Hepatocyte (in vitro differentiated cells): ENCODE measurements around the gene SLTM.

Experiments used
- CTCF ChIP-seq: fragments of 200-600 bp; sonication (generic); IDR thresholded peaks from 2 replicates; pipeline ENCODE4 v1.5.1; 2016; ENCODE audit warnings: antibody characterized with exemption, mild to moderate bottlenecking; ENCODE audit not compliant: poor library complexity
- EZH2 ChIP-seq: fragments of 200-600 bp; sonication (generic); IDR thresholded peaks from 2 replicates; pipeline ENCODE4 v1.6.1; 2016; ENCODE audit warnings: antibody characterized with exemption, mild to moderate bottlenecking, borderline replicate concordance

GRCh38 chr15:58852347-58852746, 81.1 kb downstream of the SLTM start:
- TF ChIP-seq CTCF (peak; percentile 11), EZH2 (no peak)
